SK-N-SH (cell line): ENCODE results near the gene CDH15.

ENCODE experiments used
- RFX5 ChIP-seq: IDR thresholded peaks from 2 replicates; pipeline ENCODE4 v1.6.1; 2012; ENCODE audit warnings: mild to moderate bottlenecking, improper control_type of control experiment, low read length
- TEAD4 ChIP-seq: IDR thresholded peaks from 2 replicates; pipeline ENCODE4 v1.4.0; 2012; ENCODE audit warnings: mild to moderate bottlenecking, borderline replicate concordance; ENCODE audit not compliant: insufficient read depth
- TF ChIP-seq, protein P1 (sequence below): fragments of 200-600 bp; sonication (generic); IDR thresholded peaks from 2 replicates; pipeline ENCODE4 v1.6.1; 2017; ENCODE audit warnings: antibody characterized with exemption, mild to moderate bottlenecking, moderate library complexity

DNA sequence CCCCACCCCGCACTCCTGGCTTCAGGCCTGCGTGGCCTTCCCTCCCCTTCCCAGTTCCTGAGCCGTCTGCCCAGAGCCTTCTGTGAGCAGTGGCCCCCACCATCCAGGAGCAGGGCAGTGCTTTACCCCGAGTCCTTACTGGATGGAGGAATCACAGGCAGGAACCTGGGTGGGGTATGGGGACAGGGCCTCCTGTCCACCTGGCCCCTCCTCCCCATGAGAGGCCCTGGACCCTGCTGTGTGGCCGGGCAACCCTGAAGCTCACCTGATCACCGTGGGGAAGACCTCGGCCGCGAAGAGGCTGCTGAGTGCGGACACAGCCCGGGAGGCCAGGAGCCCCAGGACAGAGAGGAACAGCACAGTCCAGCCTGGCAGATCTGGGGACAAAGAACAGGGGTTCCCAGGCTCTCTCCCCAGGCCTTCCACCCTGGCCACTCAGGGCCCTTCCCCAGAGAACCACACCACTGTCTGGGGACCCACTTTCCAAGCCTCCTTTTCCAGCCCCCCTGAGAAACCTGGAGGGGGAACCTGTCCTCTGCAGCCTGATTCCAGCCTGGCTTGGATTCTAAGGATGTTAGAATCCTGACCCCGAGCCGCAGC, 25.6 kb downstream of the CDH15 start:
- TF ChIP-seq, protein P1, sequence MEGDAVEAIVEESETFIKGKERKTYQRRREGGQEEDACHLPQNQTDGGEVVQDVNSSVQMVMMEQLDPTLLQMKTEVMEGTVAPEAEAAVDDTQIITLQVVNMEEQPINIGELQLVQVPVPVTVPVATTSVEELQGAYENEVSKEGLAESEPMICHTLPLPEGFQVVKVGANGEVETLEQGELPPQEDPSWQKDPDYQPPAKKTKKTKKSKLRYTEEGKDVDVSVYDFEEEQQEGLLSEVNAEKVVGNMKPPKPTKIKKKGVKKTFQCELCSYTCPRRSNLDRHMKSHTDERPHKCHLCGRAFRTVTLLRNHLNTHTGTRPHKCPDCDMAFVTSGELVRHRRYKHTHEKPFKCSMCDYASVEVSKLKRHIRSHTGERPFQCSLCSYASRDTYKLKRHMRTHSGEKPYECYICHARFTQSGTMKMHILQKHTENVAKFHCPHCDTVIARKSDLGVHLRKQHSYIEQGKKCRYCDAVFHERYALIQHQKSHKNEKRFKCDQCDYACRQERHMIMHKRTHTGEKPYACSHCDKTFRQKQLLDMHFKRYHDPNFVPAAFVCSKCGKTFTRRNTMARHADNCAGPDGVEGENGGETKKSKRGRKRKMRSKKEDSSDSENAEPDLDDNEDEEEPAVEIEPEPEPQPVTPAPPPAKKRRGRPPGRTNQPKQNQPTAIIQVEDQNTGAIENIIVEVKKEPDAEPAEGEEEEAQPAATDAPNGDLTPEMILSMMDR = no peak
- TF ChIP-seq RFX5 (no peak), TEAD4 (no peak)
